Gastroesophageal sphincter (tissue), 4 donors: Measurements from ENCODE around the gene RETSAT. TPM values are rescaled to one million over a fixed set of nuclear protein-coding genes. Genes with fewer than 3 reads are reported as not detected.
A peak's percentile ranks its signal among the peaks of the same experiment; 100 is the strongest.
"Not testable (repeated sequence)": the region's sequence is repeated elsewhere in the genome, so short reads cannot be mapped to it uniquely, and the experiment has no call there.

Source experiments
- ATAC-seq: fragments of 150-250 bp; one replicate; pipeline ENCODE4 v1.9.1; 2016; ENCODE audit warnings: mild to moderate bottlenecking, moderate library complexity
- H3K27ac ChIP-seq, 4 donors: fragments of 200-600 bp; sonication (generic) in 3 of 4; 1 replicate in 3 of 4; 2 replicates in 1 of 4; pipeline ENCODE4 v1.5.1; 2016 to 2019
- H3K27me3 ChIP-seq: fragments of 200-600 bp; sonication (generic); one replicate; pipeline ENCODE4 v1.5.1; 2019
- H3K36me3 ChIP-seq, 2 donors: fragments of 200-600 bp; sonication (generic); one replicate each; pipeline ENCODE4 v1.5.1; 2019; ENCODE audit warnings: control low read depth in 1 of 2
- H3K4me1 ChIP-seq, 3 donors: fragments of 200-600 bp; sonication (generic); 1 replicate in 2 of 3; 2 replicates in 1 of 3; pipeline ENCODE4 v1.5.1; 2016 to 2019; ENCODE audit warnings: control low read depth in 2 of 3
- H3K4me3 ChIP-seq, 2 donors: fragments of 200-600 bp; sonication (generic); one replicate each; pipeline ENCODE4 v1.5.1; 2019; ENCODE audit warnings: mild to moderate bottlenecking in 1 of 2, moderate library complexity in 1 of 2
- H3K9me3 ChIP-seq, 3 donors: fragments of 200-600 bp; sonication (generic); one replicate each; pipeline ENCODE4 v1.5.1; 2017 to 2019; ENCODE audit warnings: control low read depth in 2 of 3
- EP300 ChIP-seq: sonication (generic); formaldehyde crosslinking; IDR thresholded peaks from one replicate; pipeline ENCODE4 v1.6.1; 2017; ENCODE audit warnings: antibody characterized with exemption, mild to moderate bottlenecking
- POLR2A ChIP-seq, 2 donors: fragments of 450-650 bp; IDR thresholded peaks; one replicate each; pipeline ENCODE4 v1.6.1; 2017; ENCODE audit warnings: antibody characterized with exemption in 2 of 2, mild to moderate bottlenecking in 2 of 2, moderate library complexity in 1 of 2
- POLR2AphosphoS5 ChIP-seq: sonication (generic); formaldehyde crosslinking; IDR thresholded peaks from one replicate; pipeline ENCODE4 v1.6.1; 2017; ENCODE audit warnings: antibody characterized with exemption
- WGBS, 2 donors: methylation state at CpG; one replicate each; pipeline ENCODE4 v1.1.5; 2018; ENCODE audit warnings: low coverage in 1 of 2; 5-methylcytosine and 5-hydroxymethylcytosine counted together
- total RNA-seq, 4 donors: library from RNA; depleted of rRNA; stranded (reverse); fragments of >200 nt; gene quantifications; one replicate each; pipeline ENCODE4 v1.1.0, GENCODE V29; 2016
- TF ChIP-seq, protein P1 (sequence below), 4 experiments: fragments of 200-600 bp in 2 of 4; fragments of 450-650 bp in 2 of 4; sonication (generic) in 1 of 4; IDR thresholded peaks; one replicate each; pipeline ENCODE4 v1.5.1; 2017 to 2019; ENCODE audit warnings: antibody characterized with exemption in 4 of 4, mild to moderate bottlenecking in 2 of 4, moderate library complexity in 2 of 4

RETSAT gene
- total RNA-seq, 4 donors from 2014 or later: 29.5 to 61.8 (median 44.9) TPM

DNA sequence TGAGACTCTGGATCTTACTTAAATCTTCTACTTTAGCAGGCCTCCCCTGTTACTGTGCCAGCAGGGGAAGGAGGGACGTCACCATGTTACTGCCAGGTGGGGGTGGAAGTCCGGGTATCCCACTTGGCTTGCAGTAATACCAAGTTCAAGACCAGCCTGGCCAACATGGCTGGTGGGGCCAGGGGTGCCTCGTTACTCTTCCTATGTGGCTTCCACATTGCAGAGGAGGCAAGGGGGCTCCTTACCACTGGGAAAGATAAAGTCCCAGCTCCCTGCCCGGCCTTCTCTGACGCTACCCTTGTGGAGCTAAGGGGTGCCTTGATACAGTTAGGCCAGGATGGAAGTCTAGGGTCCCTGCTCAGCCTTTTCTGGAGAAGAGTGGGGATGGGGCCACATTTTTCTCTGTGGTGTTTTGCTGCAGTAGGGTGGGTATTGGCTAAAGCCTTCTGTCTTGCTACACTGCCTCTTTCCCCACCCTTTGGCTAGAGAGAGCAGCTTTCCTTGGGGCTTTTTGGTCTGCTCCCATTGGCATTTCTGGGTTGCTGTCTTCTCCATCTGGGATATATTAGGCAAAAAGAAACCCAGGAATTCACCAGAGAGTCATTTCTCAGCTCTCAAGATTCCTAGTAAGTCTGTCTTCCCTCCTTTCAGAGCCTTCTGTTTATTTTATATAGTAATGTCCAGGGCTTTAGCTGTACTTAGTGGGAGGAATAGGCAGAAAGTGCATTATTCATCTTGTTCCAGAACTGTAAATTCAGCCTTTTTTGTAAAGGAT, 22.1 kb upstream of the RETSAT start:
- H3K4me3 ChIP-seq: no peak overlapping the region
- H3K27ac ChIP-seq: no peak overlapping the region
- H3K36me3 ChIP-seq: peaks cover 0 to 90% of the 10 kb centered on the region in 2 donors
- TF ChIP-seq, protein P1, sequence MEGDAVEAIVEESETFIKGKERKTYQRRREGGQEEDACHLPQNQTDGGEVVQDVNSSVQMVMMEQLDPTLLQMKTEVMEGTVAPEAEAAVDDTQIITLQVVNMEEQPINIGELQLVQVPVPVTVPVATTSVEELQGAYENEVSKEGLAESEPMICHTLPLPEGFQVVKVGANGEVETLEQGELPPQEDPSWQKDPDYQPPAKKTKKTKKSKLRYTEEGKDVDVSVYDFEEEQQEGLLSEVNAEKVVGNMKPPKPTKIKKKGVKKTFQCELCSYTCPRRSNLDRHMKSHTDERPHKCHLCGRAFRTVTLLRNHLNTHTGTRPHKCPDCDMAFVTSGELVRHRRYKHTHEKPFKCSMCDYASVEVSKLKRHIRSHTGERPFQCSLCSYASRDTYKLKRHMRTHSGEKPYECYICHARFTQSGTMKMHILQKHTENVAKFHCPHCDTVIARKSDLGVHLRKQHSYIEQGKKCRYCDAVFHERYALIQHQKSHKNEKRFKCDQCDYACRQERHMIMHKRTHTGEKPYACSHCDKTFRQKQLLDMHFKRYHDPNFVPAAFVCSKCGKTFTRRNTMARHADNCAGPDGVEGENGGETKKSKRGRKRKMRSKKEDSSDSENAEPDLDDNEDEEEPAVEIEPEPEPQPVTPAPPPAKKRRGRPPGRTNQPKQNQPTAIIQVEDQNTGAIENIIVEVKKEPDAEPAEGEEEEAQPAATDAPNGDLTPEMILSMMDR (IDR thresholded peaks at IDR 0.05): no peak
- TF ChIP-seq POLR2A (IDR thresholded peaks at IDR 0.05) (no peak), POLR2AphosphoS5 (no peak), EP300 (no peak)
- no peak for ATAC-seq
- no peaks in the 10 kb centered on the region for H3K9me3 ChIP-seq
- 90% methylated on average over 2 of the region's 5 CpGs; no CpG with 5 or more reads in 1 of the 2 donors for WGBS, 2 donors
- no peaks in the 10 kb centered on the region for H3K4me1 ChIP-seq
- H3K27me3 ChIP-seq: no peaks in the 10 kb centered on the region

DNA sequence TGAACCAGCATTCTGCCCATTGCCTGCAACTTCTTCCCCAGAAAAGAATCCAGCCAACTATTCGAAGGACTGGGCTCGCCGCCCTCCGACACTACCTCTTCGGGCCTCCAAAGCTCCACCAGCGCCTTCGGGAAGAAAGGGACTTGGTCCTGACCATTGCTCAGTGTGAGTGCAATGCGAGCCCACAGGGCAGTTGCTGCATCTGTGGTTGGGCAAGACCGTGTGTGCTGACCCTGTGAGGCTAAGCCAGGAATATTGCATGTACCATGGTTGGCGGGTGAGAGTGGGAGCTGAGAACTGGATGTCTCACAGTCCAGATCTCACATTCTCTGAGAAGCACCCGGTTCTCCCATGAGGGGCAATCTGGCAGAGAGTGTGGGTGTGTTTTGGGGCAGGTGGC, 16.7 kb upstream of the RETSAT start:
- ATAC-seq: peak; percentile 28

DNA sequence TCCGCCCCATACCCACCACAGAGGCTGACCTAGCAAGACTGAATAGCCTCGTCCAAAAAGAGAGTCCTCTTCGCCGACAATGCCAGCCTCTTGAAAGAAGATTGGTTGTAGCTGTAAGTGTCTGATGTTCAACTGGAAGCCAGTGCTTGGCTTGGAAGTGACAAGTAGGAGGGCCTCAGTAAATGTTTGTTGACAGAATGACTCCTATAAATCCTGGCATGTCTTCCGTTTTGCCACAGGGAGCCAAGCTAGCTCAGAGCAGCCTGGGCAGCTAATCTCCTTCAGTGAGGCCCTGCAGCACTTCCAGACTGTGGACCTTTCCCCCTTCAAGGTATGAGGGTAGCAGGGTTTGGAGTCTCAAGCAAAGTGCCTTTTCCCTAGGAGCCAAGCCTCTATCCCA, 15.2 kb upstream of the RETSAT start:
- 89 to 93% methylated on average over 2 to 3 of the region's 5 CpGs for WGBS, 2 donors
- Histone ChIP-seq H3K9me3 (no peaks in the 10 kb centered on the region), H3K27ac (no peak overlapping the region), H3K36me3 (peaks cover 0 to 88% of the 10 kb centered on the region in 2 donors), H3K4me1 (no peaks in the 10 kb centered on the region), H3K4me3 (no peak overlapping the region), H3K27me3 (no peaks in the 10 kb centered on the region)
- no peak for ATAC-seq
- TF ChIP-seq POLR2AphosphoS5: no peak
- TF ChIP-seq POLR2A (IDR thresholded peaks at IDR 0.05): no peak
- no peak for TF ChIP-seq EP300
- TF ChIP-seq, protein P1 (IDR thresholded peaks at IDR 0.05): no peak

More for the DNA sequence above, 16.7 kb upstream of the RETSAT start:
- Histone ChIP-seq H3K27ac (no peak overlapping the region), H3K9me3 (no peaks in the 10 kb centered on the region), H3K4me3 (no peak overlapping the region), H3K4me1 (no peaks in the 10 kb centered on the region), H3K27me3 (no peaks in the 10 kb centered on the region), H3K36me3 (peaks cover 0 to 95% of the 10 kb centered on the region in 2 donors)
- TF ChIP-seq EP300 (no peak), POLR2A (IDR thresholded peaks at IDR 0.05) (no peak), POLR2AphosphoS5 (no peak)
- TF ChIP-seq, protein P1 (IDR thresholded peaks at IDR 0.05): no peak
- WGBS, 2 donors: 92 to 97% methylated on average over 7 to 10 of the region's 11 CpGs

DNA sequence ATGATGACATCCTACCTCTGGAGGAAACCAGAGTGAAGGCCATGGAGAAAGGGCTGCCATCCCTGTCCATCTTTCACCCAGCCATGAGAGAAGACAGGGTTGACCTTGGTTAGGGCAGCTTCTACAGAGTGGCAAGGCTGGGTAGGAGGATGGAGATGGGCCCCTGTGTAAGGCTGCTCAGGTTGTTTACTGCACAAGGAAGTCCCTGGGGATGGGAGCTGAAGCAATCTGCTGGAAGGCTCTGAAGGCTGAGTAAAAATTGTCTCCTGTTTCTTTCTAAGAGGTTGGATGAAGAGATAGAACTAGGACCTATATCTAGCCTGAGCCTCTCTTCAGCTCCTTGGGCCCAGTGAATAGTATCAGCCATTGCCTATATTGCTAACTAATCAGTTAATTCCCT, 14.6 kb upstream of the RETSAT start:
- Histone ChIP-seq H3K36me3 (peaks cover 0 to 88% of the 10 kb centered on the region in 2 donors), H3K27ac (no peak overlapping the region), H3K9me3 (no peaks in the 10 kb centered on the region), H3K4me3 (no peak overlapping the region), H3K27me3 (no peaks in the 10 kb centered on the region), H3K4me1 (no peaks in the 10 kb centered on the region)
- ATAC-seq: no peak
- TF ChIP-seq POLR2AphosphoS5 (no peak), EP300 (no peak)

DNA sequence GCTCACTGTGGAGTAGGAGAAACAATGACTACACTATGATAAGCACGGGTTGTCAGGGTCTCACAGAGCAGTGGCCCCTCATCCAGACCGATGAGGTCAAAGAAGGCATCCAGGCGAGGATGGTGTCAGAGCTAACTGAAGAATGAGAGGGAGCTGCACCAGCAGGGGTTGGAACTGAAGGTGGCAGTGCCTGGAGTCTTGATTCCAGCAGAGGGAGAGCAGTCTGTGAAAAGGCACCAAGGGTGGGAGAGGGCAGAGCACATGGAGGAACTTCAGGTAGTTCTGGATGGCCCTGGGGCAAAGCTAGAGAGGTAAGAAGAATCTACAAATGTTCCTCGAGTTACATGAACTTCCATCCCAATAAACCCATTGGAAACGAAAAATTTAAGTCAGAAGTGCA, 12.9 kb upstream of the RETSAT start:
- no peak overlapping the region for H3K4me3 ChIP-seq
- H3K36me3 ChIP-seq: peaks cover 0 to 88% of the 10 kb centered on the region in 2 donors
- H3K27me3 ChIP-seq: no peaks in the 10 kb centered on the region
- no peaks in the 10 kb centered on the region for H3K9me3 ChIP-seq
- TF ChIP-seq POLR2AphosphoS5 (no peak), POLR2A (IDR thresholded peaks at IDR 0.05) (no peak), EP300 (no peak)
- TF ChIP-seq, protein P1 (IDR thresholded peaks at IDR 0.05): no peak
- no peak for ATAC-seq
- no peaks in the 10 kb centered on the region for H3K4me1 ChIP-seq
- 79 to 85% methylated on average over 3 to 5 of the region's 5 CpGs for WGBS, 2 donors
- H3K27ac ChIP-seq: no peak overlapping the region

DNA sequence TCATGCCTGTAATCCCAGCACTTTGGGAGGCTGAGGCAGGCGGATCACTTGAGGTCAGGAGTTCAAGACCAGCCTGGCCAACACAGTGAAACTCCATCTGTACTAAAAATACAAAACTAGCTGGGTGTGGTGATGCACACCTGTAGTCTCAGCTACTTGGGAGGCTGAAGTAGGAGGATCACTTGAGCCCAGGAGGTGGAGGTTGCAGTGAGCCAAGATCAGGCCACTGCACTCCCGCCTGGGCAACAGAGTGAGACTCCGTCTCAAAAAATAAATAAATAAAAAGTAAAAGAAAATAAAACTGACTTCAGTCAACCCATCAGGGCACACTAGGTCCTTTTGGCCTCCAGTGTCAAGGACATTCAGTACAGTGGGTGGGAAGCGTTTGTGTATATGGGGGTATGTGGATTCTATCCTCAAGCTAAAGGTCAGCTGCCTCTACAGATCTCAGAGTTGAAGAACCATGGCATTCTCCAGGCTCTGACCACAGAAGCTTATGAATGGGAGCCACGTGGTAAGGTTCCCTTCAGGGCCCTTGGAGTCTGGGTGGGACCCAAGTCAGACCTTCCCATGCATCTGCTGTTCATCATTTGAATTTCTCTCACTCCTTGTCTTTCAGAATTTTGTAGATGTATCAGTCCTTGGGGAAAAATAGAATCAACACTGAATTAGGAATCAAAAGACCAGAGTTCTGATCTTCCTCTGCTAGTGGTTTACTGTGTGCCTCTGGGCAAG, 8.5 kb upstream of the RETSAT start:
- not testable (repeated sequence) for H3K9me3 ChIP-seq, H3K4me3 ChIP-seq, ATAC-seq, H3K27ac ChIP-seq, H3K27me3 ChIP-seq
- Histone ChIP-seq H3K4me1 (peaks cover 0 to 17% (median 0%) of the 10 kb centered on the region in 3 donors), H3K36me3 (peaks cover 0 to 89% of the 10 kb centered on the region in 2 donors)
- WGBS, 2 donors: 91 to 95% methylated on average over 3 to 5 of the region's 5 CpGs
